ENCODE measurements around the gene AMDHD2.

AMDHD2 gene

DNA sequence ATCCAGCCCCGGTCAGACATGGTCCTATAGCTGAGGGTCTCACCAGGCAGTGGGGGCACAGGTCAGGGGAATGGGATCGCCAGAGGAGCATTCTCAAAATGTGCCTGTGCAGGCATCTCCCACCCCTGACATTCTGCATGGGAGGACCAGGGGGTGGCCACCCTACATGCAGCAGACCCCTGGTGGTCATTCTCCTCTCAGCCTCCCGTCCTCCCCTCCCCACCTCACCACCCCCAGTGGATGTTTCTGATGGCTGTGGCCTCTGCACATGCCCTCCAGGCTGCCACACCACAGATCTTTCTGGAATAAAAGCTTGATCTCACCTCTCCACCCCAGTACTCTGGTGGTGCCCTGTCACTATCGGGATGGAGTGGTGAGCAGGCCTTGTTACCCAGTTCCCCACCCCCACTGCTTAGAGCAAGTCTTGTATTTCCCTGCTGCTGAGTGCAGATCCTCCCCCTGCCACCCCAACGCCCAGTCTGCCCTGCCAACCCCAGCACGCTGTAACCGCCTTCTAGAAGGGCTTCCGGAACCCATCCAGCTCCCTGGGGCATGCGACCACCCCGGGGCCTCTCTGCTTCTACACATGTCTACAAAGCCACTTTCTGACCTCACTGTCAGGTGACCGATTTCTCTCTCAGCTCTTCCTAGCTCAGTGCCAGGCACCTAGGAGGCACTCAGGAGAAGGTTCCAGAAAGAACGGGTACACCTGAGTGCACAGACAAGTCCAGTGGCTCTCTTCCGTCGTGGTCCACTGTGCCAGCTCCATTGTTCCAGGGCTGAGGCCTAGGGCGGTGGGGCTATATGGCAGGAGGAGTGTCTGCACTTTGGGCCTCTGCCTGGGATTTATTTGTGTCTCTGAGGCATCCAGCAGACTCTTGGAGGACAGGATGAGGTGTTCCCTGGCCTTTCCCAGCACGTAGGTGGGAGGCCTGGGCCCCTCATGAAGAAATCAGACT, 36.0 kb upstream of the AMDHD2 start:
- DNase-seq: no peak

DNA sequence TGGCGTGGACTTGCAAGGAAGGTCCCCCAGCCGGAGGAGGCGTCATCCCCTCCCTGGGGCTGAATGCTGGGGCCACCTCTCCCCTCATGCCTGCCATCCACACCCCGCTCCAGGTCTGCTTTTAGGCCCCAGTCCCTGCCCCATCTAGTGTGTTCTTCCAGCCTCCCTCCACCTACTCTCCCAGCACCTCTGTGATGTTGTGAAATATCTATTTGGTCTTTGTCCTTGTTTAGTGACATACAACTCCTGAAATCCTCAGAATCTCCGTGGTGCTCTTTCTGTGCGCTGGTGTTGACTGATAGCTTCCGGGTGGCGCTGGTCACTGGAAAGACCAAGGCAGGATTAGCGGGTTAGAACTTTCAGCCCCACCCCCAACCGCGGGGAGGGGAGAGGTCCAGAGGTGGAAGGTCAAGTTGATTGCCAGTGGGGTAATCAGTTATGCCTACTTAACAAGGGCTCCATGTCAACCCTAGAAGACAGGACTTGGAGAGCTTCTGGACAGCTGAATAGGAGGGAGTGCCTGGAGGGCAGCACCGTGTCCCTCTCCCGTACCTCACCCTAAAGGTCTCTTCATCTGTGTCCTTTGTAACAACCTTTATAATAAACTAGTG, 35.2 kb upstream of the AMDHD2 start:
- DNase-seq: no peak

DNA sequence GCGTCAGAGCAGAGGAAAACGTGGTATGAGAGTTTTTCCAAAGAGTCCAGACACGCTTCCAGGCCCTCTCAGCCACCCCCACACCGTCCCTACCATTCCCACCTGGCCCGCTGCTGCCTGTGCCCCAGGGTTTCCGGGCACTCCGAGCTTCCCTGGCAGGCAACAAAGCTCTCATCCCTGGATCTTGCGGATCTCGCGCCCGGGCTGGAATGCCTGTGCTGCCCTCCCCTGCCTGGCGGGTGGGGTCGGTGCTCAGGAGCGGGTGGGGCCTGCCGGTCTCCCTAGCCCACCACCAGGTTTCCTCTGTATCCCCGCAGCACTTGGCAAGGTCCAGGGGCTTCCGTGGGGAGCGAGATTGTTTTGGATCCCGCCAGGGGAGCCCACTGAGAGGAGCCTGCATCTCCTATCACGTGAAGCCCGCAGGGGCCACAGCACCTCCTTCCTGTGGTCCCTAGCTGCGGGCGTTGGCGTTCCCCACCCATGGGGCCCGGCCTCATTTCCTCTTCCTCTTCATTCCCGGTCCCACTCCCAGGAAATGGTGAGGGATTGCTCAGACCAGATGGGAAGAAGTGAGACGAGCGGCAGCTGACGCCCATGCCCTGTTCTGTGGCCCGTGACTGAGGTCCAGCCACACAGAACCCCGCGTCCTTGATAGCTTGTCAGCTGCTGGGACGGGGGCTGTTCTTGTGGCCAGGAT, 34.2 kb upstream of the AMDHD2 start:
- DNase-seq: no peak

DNA sequence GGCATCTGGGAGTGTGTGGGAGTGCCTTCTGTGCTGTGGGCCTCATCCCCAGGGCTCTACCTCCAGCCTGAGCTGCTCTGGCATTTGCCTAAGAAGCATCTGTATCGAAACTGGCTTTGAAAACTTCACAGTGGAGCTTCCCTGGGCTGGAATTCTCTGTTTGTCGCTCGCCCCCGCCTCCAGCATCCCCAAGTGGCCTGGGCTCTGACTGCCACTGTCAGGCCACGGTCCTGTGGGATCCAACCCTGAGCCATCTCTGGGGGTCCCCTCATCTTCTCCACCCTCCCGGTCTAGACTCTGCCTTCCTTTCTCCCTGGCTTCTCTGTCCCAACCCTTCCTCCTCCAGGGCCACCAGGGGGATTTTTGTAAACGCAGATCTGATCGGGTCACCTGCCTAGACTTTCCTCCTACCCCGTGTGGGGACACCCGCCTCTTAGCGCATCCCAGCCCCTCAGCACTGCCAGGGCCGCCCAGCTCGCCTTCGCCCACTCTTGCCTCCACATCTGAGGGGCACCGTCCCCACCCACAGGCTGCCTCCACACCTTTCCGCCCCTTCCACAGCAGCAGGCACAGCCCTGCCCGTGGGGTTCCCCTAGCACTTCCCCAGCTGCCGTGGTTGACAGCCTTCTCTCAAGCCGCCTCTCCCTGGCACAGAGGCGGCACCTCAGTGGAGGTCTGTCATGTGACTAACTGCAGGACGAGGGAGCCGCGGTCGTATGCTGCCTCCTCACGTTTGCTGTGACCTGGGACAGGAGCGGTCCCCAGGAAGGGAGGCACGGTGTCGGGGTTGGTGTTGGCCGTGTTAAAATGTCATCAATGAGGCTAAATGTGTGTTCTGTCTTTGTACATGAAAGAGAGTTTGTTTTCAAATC, 33.3 kb upstream of the AMDHD2 start:
- DNase-seq: no peak

DNA sequence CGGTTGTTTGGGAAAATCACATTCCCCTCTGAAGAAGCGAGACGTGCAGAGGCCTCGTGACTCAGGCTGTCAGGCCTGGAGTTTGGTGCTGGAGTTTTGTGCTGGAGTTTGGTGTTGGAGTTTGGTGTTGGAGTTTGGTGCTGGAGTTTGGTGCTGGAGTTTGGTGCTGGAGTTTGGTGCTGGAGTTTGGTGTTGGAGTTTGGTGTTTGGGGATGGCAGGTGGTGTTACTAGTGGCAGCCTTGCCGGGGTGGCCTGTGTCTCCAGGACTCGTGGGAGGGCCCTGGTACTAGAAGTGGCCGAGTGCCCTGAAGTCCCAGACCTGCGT, 32.7 kb upstream of the AMDHD2 start:
- DNase-seq: no peak

DNA sequence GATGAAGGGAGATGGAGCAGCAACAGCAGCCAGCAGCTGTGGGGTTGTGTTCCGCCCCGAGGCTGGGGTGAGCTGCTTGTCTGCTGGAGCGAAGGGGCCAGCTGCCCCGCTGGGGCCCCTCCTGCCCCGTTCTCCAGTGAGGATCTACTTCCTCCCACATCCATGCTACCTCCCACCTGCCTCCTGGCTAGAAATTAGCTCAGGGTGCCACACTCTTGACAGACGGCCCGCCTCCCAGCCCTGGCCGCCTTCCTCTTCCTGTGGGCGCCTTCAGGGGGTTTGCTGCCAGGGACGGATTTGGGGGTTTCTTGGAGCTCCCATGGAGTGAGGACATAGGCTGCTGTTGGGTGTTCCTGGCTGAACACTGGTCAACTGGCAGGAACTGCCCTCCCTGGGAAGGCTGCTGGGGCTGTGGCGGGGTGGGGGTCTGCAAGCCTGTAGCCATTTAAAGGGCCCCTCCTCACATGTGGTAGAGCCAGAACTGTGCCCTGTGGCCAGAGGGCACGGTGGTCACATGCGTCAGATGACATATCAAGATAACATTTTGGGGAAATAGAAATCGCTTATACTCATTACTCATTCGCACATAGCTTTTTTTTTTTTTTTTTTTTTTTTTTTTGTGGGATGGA, 32.2 kb upstream of the AMDHD2 start:
- DNase-seq: no peak

DNA sequence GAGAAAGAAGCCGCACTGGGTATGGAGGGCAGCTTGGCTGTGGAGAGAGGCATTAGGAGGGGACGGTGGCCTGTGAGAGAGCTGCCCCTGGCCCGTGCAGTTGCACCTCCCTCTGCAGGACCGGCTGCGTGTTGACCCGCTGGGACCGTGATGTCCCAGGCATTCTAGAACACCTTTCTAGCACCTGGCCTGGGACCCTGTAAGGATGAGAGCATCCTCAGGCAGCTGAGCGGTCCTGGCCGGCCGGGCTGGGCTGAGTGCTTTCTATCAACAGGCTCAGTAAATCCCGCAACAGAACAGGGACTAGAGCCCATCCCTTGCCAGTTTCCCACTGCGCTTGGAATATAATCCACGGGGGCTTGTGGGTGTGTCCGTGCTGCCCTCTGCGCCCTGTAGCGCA, 30.6 kb upstream of the AMDHD2 start:
- DNase-seq: no peak

DNA sequence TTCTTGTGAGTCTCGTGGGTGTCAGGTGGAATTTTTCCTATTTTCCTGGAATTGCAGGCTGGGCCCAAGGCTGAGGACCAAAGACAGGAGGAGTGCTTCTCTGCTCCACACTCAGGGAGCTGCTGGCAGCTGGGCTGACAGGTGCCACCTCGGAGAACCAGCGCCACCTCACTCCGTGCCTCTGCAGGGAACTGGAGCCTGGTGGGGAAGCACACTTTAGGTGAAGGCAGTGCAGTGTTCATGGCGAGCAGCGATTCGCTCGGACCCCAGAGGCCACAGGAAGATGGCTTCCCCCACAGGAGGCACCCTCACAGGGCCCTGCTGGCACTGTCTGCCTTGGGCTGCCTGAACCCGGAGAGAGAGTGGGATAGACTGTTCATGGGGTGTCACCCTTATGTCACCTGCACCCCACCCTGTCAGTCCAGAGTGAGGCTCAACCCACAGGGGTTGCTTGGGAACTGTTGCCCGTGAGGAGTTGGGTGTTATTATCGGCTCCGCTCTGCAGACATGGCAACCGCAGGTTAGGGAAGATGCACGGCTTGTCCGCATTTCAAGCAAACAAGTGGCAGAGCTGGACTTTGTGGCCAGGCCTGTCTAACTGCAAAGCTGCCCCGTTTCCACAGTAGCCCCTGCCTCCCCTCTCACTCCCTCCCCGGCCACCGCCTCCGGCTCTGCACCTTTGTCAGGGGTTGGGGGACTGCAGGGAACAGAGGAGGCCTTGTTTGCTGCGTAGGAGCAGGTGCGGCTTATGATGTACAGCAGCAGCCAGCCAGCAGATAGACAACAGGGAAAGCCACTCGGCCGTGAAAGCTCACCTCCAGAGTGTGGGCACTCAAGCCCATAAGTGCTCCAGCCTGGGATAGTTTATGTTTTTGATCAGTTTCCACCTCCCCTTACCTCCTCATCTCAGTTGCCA, 29.7 kb upstream of the AMDHD2 start:
- DNase-seq: no peak

DNA sequence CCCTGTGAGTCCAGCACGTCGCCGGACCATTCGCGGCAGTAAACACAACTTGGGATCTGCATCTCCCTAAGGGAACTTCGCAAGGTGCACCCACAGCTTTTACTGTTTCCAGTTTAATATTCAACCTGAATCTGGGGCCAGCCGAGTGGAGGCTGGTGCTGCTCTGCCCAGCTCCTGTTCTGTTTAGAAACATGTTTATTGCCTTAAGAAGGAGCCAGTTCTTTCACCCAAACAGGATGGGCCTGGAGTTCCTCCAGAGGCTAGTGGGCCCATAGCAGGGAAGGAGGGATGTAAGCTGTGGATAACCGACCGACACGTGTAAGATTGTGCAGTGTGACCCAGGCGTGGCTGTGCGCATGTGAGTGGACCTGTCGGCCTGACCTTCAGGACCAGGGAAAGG, 27.9 kb upstream of the AMDHD2 start:
- no peak for DNase-seq

DNA sequence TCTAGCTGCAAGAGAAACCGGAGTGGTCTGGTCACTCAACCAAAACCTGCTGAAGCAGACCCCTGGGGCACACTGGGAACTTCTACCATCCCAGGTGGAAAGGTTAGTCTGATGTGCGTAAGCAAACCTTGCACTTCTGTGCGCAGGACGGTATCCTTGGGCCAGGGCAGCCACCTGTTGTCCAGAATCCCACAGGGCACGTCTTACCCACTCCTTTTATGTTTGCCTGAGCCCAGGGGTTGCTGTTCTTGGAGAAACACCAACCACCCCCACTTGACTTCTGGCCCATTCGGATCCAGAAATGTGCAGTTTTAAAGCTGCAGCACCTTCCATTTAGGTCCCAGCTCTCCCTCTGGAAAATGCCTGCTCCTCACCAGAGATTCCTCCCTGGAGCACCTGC, 26.6 kb upstream of the AMDHD2 start:
- no peak for DNase-seq

DNA sequence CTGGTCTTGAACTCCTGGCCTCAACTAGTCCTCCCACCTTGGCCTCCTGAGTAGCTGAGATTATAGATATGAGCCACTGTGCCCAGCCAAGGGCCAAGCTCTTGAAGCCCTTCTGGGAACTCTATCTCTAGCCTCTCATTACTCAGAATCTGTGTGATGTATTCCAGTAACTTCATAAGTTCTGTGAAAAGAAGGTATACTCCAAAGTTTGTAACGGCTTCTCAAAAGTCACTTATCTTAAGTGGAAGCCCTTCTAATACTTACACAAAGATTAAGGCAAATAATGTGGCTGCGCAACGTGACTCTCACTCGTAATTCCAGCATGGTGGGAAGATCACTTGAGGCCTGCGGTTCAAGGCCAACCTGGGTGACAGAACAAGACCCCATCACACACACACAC, 25.6 kb upstream of the AMDHD2 start:
- no peak for DNase-seq

DNA sequence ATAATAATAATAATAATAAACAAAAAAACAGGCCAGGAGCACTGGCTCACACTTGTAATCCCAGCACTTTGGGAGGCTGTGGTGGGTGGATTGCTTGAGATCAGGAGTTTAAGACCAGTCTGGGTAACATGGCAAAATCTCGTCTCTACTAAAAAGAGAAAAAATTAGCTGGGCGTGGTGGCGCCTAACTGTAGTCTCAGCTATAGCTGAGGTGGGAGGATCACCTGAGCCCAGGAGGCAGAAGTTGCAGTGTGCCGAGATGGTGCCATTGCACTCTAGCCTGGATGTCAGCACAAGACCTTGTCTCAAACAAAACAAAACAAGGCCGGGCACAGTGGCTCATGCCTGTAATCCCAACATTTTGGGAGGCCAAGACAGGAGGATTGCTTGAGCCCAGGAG, 25.1 kb upstream of the AMDHD2 start:
- DNase-seq: no peak

DNA sequence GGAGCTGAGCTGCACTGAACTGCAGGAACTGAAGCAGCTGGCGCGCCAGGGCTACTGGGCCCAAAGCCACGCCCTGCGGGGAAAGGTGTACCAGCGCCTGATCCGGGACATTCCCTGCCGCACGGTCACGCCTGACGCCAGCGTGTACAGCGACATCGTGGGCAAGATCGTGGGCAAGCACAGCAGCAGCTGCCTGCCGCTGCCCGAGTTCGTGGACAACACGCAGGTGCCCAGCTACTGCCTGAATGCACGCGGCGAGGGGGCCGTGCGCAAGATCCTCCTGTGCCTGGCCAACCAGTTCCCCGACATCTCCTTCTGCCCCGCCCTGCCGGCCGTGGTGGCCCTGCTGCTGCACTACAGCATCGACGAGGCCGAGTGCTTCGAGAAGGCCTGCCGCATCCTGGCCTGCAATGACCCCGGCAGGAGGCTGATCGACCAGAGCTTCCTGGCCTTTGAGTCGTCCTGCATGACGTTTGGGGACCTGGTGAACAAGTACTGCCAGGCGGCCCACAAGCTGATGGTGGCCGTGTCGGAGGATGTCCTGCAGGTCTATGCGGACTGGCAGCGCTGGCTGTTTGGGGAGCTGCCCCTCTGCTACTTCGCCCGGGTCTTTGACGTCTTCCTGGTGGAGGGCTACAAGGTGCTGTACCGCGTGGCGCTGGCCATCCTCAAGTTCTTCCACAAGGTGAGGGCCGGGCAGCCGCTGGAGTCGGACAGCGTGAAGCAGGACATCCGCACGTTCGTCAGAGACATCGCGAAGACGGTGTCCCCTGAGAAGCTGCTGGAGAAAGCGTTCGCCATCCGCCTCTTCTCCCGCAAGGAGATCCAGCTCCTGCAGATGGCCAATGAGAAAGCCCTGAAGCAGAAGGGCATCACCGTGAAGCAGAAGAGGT, 23.7 kb upstream of the AMDHD2 start:
- no peak for DNase-seq

DNA sequence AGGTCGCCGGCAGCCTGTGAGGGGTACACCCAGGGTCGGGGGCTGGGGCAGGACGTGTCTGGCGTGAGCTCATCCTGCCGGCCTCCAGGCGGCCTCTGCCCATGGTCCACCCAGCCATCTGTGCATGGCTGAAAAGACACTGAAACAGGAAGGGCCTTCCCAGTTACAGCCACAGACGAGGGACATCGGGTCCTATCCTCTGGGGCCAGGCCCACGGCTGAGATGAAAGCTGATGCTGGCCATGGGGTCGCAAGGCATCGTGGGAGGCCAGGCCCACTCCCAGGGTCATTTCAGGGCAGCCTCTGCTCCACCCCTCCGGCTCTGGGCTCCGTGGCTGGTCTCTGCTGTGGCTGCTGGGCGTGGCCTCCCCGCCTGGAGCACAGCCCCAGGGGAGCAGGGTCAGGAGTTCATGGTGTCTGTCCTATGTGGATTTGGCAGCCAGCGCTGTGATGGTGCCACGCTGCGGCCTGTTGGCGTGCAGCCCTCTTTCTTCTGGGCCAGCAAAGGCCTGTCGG, 23.0 kb upstream of the AMDHD2 start:
- no peak for DNase-seq

DNA sequence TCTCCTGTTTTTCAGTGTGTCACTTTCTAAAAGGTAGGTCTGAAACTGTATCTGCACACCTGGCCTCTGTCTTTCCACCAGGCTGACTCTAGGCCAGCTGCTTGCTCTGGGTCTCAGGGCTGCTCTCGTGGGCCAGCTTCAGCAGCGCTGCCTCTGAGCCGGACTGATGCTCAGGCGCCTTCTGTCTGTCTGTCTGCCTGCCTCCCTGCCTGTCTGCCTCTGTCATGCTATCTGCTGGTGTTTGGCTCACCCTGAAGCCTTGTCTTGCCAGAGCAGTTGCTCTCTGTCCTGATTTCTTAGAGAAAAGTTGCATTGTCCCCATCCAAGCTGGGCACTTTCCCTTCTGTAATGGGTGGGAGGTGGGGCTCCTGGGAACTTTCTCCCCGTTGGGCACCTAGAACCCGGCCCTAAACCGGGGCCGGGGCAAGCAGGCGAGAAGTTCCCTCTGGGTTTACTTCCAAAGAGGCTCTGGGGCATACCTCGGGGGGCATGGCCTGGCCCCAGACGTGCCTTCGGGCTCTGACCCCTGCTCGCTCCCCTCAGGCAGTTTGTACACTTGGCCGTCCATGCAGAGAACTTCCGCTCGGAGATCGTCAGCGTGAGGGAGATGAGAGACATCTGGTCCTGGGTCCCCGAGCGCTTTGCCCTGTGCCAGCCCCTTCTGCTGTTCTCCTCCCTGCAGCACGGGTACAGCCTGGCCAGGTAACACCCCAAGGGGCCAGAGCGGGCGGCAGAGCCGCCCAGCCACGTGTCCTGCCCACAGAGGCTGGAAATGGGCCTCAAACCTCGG, 22.3 kb upstream of the AMDHD2 start:
- DNase-seq: no peak

DNA sequence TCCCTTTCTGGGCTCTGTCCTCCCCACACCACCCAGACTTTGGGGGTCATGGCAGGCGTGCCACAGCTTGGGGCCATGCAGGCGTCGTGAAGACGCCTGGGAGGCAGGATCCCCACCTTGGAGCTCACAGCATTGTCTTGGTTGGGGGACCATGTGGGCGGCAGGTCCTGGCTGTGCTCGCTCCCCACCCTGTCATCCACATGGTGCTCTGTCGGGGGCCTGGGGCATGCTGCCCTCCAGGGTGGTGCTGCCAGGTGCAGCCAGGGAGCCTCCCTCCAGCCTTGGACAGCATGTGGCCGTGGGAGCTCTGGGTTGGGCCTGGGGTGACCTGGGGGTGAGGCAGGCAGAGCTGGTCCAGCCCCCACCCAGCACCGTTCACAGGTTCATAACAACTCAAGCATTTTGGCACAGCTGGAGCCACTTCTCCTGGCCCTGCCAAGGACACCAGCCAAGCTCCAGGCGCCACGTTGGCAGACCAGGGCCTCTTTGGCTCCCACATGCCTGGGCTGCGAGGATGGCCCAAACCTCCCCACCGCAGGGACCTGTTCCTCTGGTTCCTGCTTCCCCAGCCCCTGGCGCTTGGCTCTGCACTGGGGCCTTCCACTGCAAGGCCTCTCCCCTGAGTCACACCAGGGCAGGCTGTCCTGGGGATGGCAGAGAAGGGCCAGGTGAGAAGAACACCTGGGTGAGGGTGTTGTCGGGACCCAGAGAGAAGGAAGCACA, 21.5 kb upstream of the AMDHD2 start:
- DNase-seq: no peak

DNA sequence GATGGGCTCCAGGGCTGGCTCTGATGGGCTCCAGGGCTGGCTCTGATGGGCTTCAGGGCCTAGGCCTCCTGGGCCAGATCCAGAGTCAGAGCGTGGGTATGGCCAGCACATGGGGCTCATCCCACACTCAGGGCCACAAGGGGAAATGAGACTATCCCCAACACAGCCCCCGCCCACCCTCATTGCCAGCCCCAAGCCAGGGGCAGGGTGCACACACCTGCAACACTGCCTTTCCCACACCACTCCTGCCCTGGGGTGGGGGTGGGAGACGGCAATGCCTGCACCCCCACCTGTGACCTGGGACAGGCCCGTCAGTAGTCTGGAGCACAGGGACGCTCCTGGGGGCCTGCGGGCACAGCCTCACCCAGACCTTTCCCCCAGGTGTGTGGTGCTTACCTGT, 20.7 kb upstream of the AMDHD2 start:
- no peak for DNase-seq

DNA sequence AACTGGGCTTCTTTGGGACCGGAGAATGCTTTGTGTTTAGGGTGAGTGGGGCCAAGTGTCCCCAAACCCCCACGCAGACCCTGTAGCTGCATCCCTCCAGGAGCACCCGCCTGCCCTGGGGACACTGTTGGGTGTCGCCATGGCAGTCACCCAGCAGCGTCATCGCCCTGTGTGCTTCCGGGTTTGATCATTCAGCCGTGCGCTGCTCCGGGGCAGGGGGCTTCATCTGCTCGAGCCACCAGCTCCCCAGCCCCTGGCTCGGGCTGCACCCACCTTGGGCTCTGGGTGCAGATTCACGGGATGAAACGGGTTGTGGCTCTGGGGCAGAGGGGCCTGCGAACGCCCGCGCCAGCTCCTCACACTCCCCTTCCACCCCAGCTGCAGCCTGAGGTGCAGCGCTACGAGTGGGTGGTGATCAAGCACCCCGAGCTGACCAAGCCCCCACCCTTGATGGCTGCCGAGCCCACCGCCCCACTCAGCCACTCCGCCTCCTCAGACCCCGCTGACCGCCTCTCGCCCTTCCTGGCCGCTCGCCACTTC, 20.2 kb upstream of the AMDHD2 start:
- no peak for DNase-seq

Measured in NCI-H774 (cell line).